Chondrocyte (in vitro differentiated cells): ENCODE data around the gene LHFPL3. TPM values are rescaled to one million over a fixed set of nuclear protein-coding genes. Genes with fewer than 3 reads are reported as not detected.
"Not testable (repeated sequence)": the region's sequence is repeated elsewhere in the genome, so short reads cannot be mapped to it uniquely, and the experiment has no call there.

Source experiments
- DNase-seq: peaks from one replicate; pipeline ENCODE4 v3.0.0; 2021; ENCODE audit warnings: mixed read lengths, low spot score
- H3K27ac Mint-ChIP-seq: one replicate; pipeline ENCODE4 v1.8.0; 2021; ENCODE audit warnings: mild to moderate bottlenecking, moderate library complexity, mixed read lengths; ENCODE audit not compliant: unreplicated experiment
- H3K27me3 Mint-ChIP-seq: 2 replicates; pipeline ENCODE4 v1.8.0; 2021; ENCODE audit warnings: low read depth, mixed read lengths
- H3K36me3 Mint-ChIP-seq: 2 replicates; pipeline ENCODE4 v1.8.0; 2021; ENCODE audit warnings: low read depth, mixed read lengths
- H3K4me1 Mint-ChIP-seq: 2 replicates; pipeline ENCODE4 v1.8.0; 2021; ENCODE audit warnings: low read depth, mild to moderate bottlenecking, mixed read lengths
- H3K4me3 Mint-ChIP-seq: one replicate; pipeline ENCODE4 v1.8.0; 2021; ENCODE audit warnings: mild to moderate bottlenecking, moderate library complexity, mixed read lengths; ENCODE audit not compliant: unreplicated experiment
- H3K9me3 Mint-ChIP-seq: 2 replicates; pipeline ENCODE4 v1.8.0; 2021; ENCODE audit warnings: low read depth, mixed read lengths
- CTCF ChIP-seq: fragments of 200-600 bp; sonication (generic); IDR thresholded peaks from 2 replicates; pipeline ENCODE4 v1.5.0; 2021; ENCODE audit warnings: antibody characterized with exemption, mild to moderate bottlenecking, moderate library complexity
- total RNA-seq: library from RNA; stranded (reverse); gene quantifications from 3 replicates; pipeline ENCODE4 v1.2.1, GENCODE V29; 2021

Gene LHFPL3
- total RNA-seq, 1 donor from 2014 or later = not detected

- no peak for TF ChIP-seq CTCF
- DNase-seq = no peak
- H3K27me3 Mint-ChIP-seq = peaks cover 2% of the 10 kb centered on the region
- H3K4me3 Mint-ChIP-seq = no peak overlapping the region
- H3K9me3 Mint-ChIP-seq = peaks cover 12% of the 10 kb centered on the region
- no peaks in the 10 kb centered on the region for H3K4me1 Mint-ChIP-seq
- no peak overlapping the region for H3K27ac Mint-ChIP-seq
- no peaks in the 10 kb centered on the region for H3K36me3 Mint-ChIP-seq
Observed at GRCh38 chr7:104695563-104695962, 367.2 kb downstream of the LHFPL3 start.

GRCh38 chr7:104700336-104700735, 371.9 kb downstream of the LHFPL3 start:
- H3K4me3 Mint-ChIP-seq = no peak overlapping the region
- no peaks in the 10 kb centered on the region for H3K4me1 Mint-ChIP-seq
- H3K36me3 Mint-ChIP-seq = no peaks in the 10 kb centered on the region
- TF ChIP-seq CTCF = no peak
- H3K27ac Mint-ChIP-seq = no peak overlapping the region
- peaks cover 11% of the 10 kb centered on the region for H3K9me3 Mint-ChIP-seq
- H3K27me3 Mint-ChIP-seq = peaks cover 10% of the 10 kb centered on the region
- no peak for DNase-seq

- not testable (repeated sequence) for H3K4me1 Mint-ChIP-seq, H3K9me3 Mint-ChIP-seq, H3K36me3 Mint-ChIP-seq, H3K4me3 Mint-ChIP-seq, H3K27me3 Mint-ChIP-seq, DNase-seq, H3K27ac Mint-ChIP-seq
Observed at GRCh38 chr7:104721027-104721426, 392.6 kb downstream of the LHFPL3 start.

GRCh38 chr7:104723001-104723400, 394.6 kb downstream of the LHFPL3 start:
- DNase-seq = no peak
- no peak for TF ChIP-seq CTCF
- Mint-ChIP-seq H3K4me1 (no peaks in the 10 kb centered on the region), H3K36me3 (no peaks in the 10 kb centered on the region), H3K9me3 (no peaks in the 10 kb centered on the region), H3K27me3 (no peaks in the 10 kb centered on the region), H3K27ac (no peak overlapping the region), H3K4me3 (no peak overlapping the region)

GRCh38 chr7:104758504-104758903, 430.1 kb downstream of the LHFPL3 start:
- Mint-ChIP-seq H3K4me1 (no peaks in the 10 kb centered on the region), H3K9me3 (peaks cover 4% of the 10 kb centered on the region), H3K27ac (no peak overlapping the region), H3K27me3 (peaks cover 3% of the 10 kb centered on the region), H3K4me3 (no peak overlapping the region), H3K36me3 (no peaks in the 10 kb centered on the region)
- DNase-seq = no peak
- no peak for TF ChIP-seq CTCF

GRCh38 chr7:104761892-104762291, 433.5 kb downstream of the LHFPL3 start:
- Mint-ChIP-seq H3K4me1 (no peaks in the 10 kb centered on the region), H3K4me3 (no peak overlapping the region), H3K36me3 (no peaks in the 10 kb centered on the region), H3K27me3 (peaks cover 5% of the 10 kb centered on the region), H3K27ac (no peak overlapping the region), H3K9me3 (no peaks in the 10 kb centered on the region)
- no peak for TF ChIP-seq CTCF
- no peak for DNase-seq
